DND-41 (cell line): ENCODE measurements around the gene TVP23C.

Experiments
- CTCF ChIP-seq: IDR thresholded peaks from 2 replicates; pipeline ENCODE4 v1.5.1; 2012; ENCODE audit warnings: borderline replicate concordance, low read length, moderate library complexity, mild to moderate bottlenecking; ENCODE audit not compliant: poor library complexity, severe bottlenecking; ENCODE audit errors: extremely low read depth
- EZH2 ChIP-seq: IDR thresholded peaks from 3 replicates; pipeline ENCODE4 v1.6.1; 2012; ENCODE audit warnings: borderline replicate concordance, low read depth, mild to moderate bottlenecking, moderate library complexity, low read length, inconsistent platforms; ENCODE audit not compliant: severe bottlenecking

GRCh38 chr17:15507896-15508295 lies 55.4 kb downstream of the TVP23C start:
- TF ChIP-seq CTCF = no peak
- no peak for TF ChIP-seq EZH2
